ENCODE data around the gene GRAMD1A. TPM values are rescaled to one million over a fixed set of nuclear protein-coding genes. Genes with fewer than 3 reads are reported as not detected.

The GRAMD1A gene
- total and polyA plus RNA-seq, 2 of the 8 experiments (the other 6 are each of a cell fraction or from before 2014, with no cell fraction given), result 113 to 154 TPM

GRCh38 chr19:35063940-35064818 lies 64.1 kb downstream of the GRAMD1A start:
- Histone ChIP-seq H2AK5ac (ENCODE audit: low read depth, low read length) (no peak overlapping the region), H2BK15ac (ENCODE audit: low read length) (no peak overlapping the region), H3K23me2 (ENCODE audit: low read depth, low read length) (no peaks in the 10 kb centered on the region; the same call in 1 of the 2 replicates), H3K27me3 (replicated peaks in 1 of 4; ENCODE audit: control insufficient read depth in 3 of 4, extremely low read depth in 1 of 4, insufficient read depth in 3 of 4, low read length in 3 of 4) (peaks cover 0 to 2% (median 0%) of the 10 kb centered on the region in 4 experiments; a peak in 1 of 7 replicates), H4K91ac (replicated peaks; ENCODE audit: insufficient read length, low read length) (no peak overlapping the region), H3K4ac (replicated peaks; ENCODE audit: insufficient read length, low read depth, low read length) (no peak overlapping the region), H4K20me1 (replicated peaks in 1 of 2; ENCODE audit: control insufficient read depth in 1 of 2, insufficient read depth in 2 of 2, low read length in 2 of 2) (peaks cover 0 to 1% of the 10 kb centered on the region in 2 experiments), H3K36me3 (ENCODE audit: control insufficient read depth in 2 of 4, insufficient read depth in 4 of 4, low read length in 3 of 4) (no peaks in the 10 kb centered on the region), H4K5ac (ENCODE audit: insufficient read length, low read depth, low read length) (no peak overlapping the region), H2BK120ac (replicated peaks; ENCODE audit: low read depth, low read length) (no peak overlapping the region), H3K4me1 (replicated peaks in 1 of 4; ENCODE audit: control insufficient read depth in 3 of 4, insufficient read depth in 4 of 4, low read length in 3 of 4) (peaks cover 3 to 9% (median 5%) of the 10 kb centered on the region in 4 experiments), H2AFZ (ENCODE audit: low read length) (no peak overlapping the region), H3K27ac (ENCODE audit: low read depth, low read length) (no peak overlapping the region), H3K79me1 (ENCODE audit: low read depth, low read length) (no peaks in the 10 kb centered on the region), H4K8ac (ENCODE audit: extremely low read depth, insufficient read depth, low read length) (no peak overlapping the region), H3K14ac (ENCODE audit: insufficient read length) (no peak overlapping the region), H2BK5ac (ENCODE audit: low read depth, low read length) (no peak overlapping the region), H3K18ac (ENCODE audit: extremely low read depth, low read length) (no peak overlapping the region), H3K56ac (replicated peaks; ENCODE audit: insufficient read length, low read depth, low read length) (no peak overlapping the region), H2BK20ac (ENCODE audit: low read length) (no peak overlapping the region), H3K79me2 (ENCODE audit: control insufficient read depth in 1 of 2, insufficient read depth in 2 of 2, low read length in 2 of 2) (no peaks in the 10 kb centered on the region), H3K23ac (ENCODE audit: insufficient read length) (no peak overlapping the region), H2BK12ac (ENCODE audit: low read depth, low read length) (no peak overlapping the region), H3K4me2 (ENCODE audit: insufficient read depth in 1 of 2, low read depth in 2 of 2, low read length in 2 of 2) (no peak overlapping the region), H3K4me3 (ENCODE audit: extremely low read depth in 1 of 4, insufficient read depth in 2 of 4, low read depth in 3 of 4, low read length in 4 of 4) (no peak overlapping the region), H3K9ac (replicated peaks in 1 of 4; ENCODE audit: extremely low read depth in 1 of 4, low read depth in 3 of 4, low read length in 3 of 4) (no peak overlapping the region), H3K9me3 (ENCODE audit: insufficient read depth in 2 of 2, low read depth in 1 of 2, low read length in 1 of 2) (no peaks in the 10 kb centered on the region)
- ChIA-PET CTCF (ENCODE audit: partially characterized antibody) (interaction anchor here (0.7 to 5.0 kb wide), 11 partner anchors 9 to 212 kb away, joined by 3 to 73 read pairs (median 4); partner anchors contain the start of genes FXYD7 and LGI4), POLR2A (ENCODE audit: partially characterized antibody) (no interaction called here)
- 82% methylated on average over 10 of the region's 10 CpGs; no CpG with 5 or more reads in 1 of the 2 experiments for WGBS, 2 experiments (ENCODE audit: extremely low coverage in 1 of 2, insufficient coverage in 1 of 2, insufficient read length in 1 of 2, insufficient replicate concordance in 2 of 2, low coverage in 1 of 2, low lambda C conversion rate in 2 of 2, missing lambda C conversion rate in 1 of 2)
- DNase-seq (ENCODE audit: low read depth in 1 of 2, low spot score in 2 of 2), result no peak
- no peak for FAIRE-seq
- TF ChIP-seq TAF1 (IDR thresholded peaks at IDR 0.05; ENCODE audit: low read depth, low read length), result no peak
- no peak for TF ChIP-seq MAX (IDR thresholded peaks at IDR 0.05)
- TF ChIP-seq ATF3 (IDR thresholded peaks at IDR 0.05; ENCODE audit: insufficient read depth, low read depth, low read length), result no peak
- no peak for TF ChIP-seq JUN (IDR thresholded peaks at IDR 0.05; ENCODE audit: low read depth, low read length)
- TF ChIP-seq KDM5A (IDR thresholded peaks at IDR 0.05; ENCODE audit: low read length), result no peak
- no peak for TF ChIP-seq EZH2 (IDR thresholded peaks at IDR 0.05; ENCODE audit: low read depth, low read length, severe bottlenecking)
- no peak for TF ChIP-seq TCF12 (IDR thresholded peaks at IDR 0.05; ENCODE audit: low read depth, low read length)
- TF ChIP-seq POLR2A (IDR thresholded peaks at IDR 0.05; ENCODE audit: control extremely low read depth in 1 of 2, low read depth in 2 of 2, low read length in 2 of 2), result no peak
- TF ChIP-seq SUZ12 (IDR thresholded peaks at IDR 0.05; ENCODE audit: low read length), result no peak
- no peak for TF ChIP-seq SP4 (IDR thresholded peaks at IDR 0.05; ENCODE audit: low read length)

All from H1 (cell line).